ENCODE measurements around the gene SDK2. TPM values are rescaled to one million over a fixed set of nuclear protein-coding genes. Genes with fewer than 3 reads are reported as not detected.

SDK2 gene
- total and polyA plus RNA-seq, 2 of the 8 experiments (the other 6 are each of a cell fraction or from before 2014, with no cell fraction given), result 3.9 to 4.1 TPM

DNA sequence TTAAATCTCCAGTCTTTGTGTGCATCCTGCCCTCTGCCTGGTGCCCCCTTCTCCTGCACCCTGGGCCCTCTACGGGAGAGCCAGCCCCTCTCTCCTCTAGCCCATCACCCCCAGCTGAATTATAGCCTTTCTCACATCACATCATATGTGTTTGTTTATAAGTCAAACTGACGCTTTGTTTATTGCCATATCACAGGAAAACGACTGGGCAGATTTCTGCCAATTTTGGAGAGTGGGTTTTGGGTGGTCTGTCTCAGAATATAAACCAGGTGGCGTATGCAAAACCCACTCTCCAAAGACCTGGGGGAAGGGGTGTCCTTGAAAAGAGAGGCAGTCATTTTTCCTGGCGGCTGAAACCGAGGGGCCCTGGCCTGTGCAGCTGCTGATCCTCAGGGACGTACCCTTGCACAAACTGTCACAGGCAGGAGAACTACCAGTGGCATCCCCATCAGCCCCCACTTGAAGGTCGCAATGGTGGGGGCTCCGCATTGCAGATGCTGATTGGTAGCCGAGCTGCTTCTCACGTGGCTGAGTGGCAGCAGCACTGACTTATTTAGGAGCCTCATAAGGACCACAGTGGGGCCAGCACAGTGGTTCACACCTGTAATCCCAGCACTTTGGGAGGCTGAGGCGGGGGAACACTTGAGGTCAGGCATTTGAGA is 297.6 kb downstream of the SDK2 start:
- no peak overlapping the region for H3K4ac ChIP-seq (replicated peaks; ENCODE audit: insufficient read length, low read depth, low read length)
- H2AK5ac ChIP-seq (ENCODE audit: low read depth, low read length), result no peak overlapping the region
- H2BK15ac ChIP-seq (ENCODE audit: low read length), result no peak overlapping the region
- no peak overlapping the region for H3K4me3 ChIP-seq (ENCODE audit: extremely low read depth in 1 of 4, insufficient read depth in 2 of 4, low read depth in 3 of 4, low read length in 4 of 4)
- CTCF ChIA-PET (ENCODE audit: partially characterized antibody), result interaction anchor here (0.6 to 3.5 kb wide), 14 partner anchors 9 to 89 kb away, joined by 3 to 13 read pairs (median 4); no protein-coding TSS in a partner anchor
- no peak overlapping the region for H2BK5ac ChIP-seq (ENCODE audit: low read depth, low read length)
- H2AFZ ChIP-seq (ENCODE audit: low read length), result no peak overlapping the region
- no peak overlapping the region; the same call in 1 of the 2 replicates for H4K8ac ChIP-seq (ENCODE audit: extremely low read depth, insufficient read depth, low read length)
- no peak overlapping the region for H3K9ac ChIP-seq (replicated peaks in 1 of 4; ENCODE audit: extremely low read depth in 1 of 4, low read depth in 3 of 4, low read length in 3 of 4)
- no peaks in the 10 kb centered on the region; a peak in 1 of 7 replicates for H3K27me3 ChIP-seq (replicated peaks in 1 of 4; ENCODE audit: control insufficient read depth in 3 of 4, extremely low read depth in 1 of 4, insufficient read depth in 3 of 4, low read length in 3 of 4)
- no peak overlapping the region for H3K56ac ChIP-seq (replicated peaks; ENCODE audit: insufficient read length, low read depth, low read length)
- FAIRE-seq (no peak), DNase-seq (ENCODE audit: low read depth in 1 of 2, low spot score in 2 of 2) (no peak)
- no peak overlapping the region for H3K18ac ChIP-seq (ENCODE audit: extremely low read depth, low read length)
- H3K4me2 ChIP-seq (ENCODE audit: insufficient read depth in 1 of 2, low read depth in 2 of 2, low read length in 2 of 2), result no peak overlapping the region
- H3K14ac ChIP-seq (ENCODE audit: insufficient read length), result no peak overlapping the region
- H3K9me3 ChIP-seq (ENCODE audit: insufficient read depth in 2 of 2, low read depth in 1 of 2, low read length in 1 of 2), result no peaks in the 10 kb centered on the region
- 83% methylated on average over 12 of the region's 12 CpGs; no CpG with 5 or more reads in 1 of the 2 experiments for WGBS, 2 experiments (ENCODE audit: extremely low coverage in 1 of 2, insufficient coverage in 1 of 2, insufficient read length in 1 of 2, insufficient replicate concordance in 2 of 2, low coverage in 1 of 2, low lambda C conversion rate in 2 of 2, missing lambda C conversion rate in 1 of 2)
- H3K4me1 ChIP-seq (replicated peaks in 1 of 4; ENCODE audit: control insufficient read depth in 3 of 4, insufficient read depth in 4 of 4, low read length in 3 of 4), result peaks cover 7 to 45% (median 34%) of the 10 kb centered on the region in 4 experiments
- no peak overlapping the region for H3K23ac ChIP-seq (ENCODE audit: insufficient read length)
- H3K79me2 ChIP-seq (ENCODE audit: control insufficient read depth in 1 of 2, insufficient read depth in 2 of 2, low read length in 2 of 2), result no peaks in the 10 kb centered on the region
- peak overlapping the region; percentile 84; the same call in 1 of the 2 replicates for H2BK12ac ChIP-seq (ENCODE audit: low read depth, low read length)
- no peaks in the 10 kb centered on the region for H3K79me1 ChIP-seq (ENCODE audit: low read depth, low read length)
- no peak overlapping the region for H3K27ac ChIP-seq (ENCODE audit: low read depth, low read length)
- no peaks in the 10 kb centered on the region for H3K36me3 ChIP-seq (ENCODE audit: control insufficient read depth in 2 of 4, insufficient read depth in 4 of 4, low read length in 3 of 4)
- no peak overlapping the region for H2BK120ac ChIP-seq (replicated peaks; ENCODE audit: low read depth, low read length)
- H3K23me2 ChIP-seq (ENCODE audit: low read depth, low read length), result no peaks in the 10 kb centered on the region; the same call in 1 of the 2 replicates
- H4K20me1 ChIP-seq (replicated peaks in 1 of 2; ENCODE audit: control insufficient read depth in 1 of 2, insufficient read depth in 2 of 2, low read length in 2 of 2), result no peaks in the 10 kb centered on the region
- H2BK20ac ChIP-seq (ENCODE audit: low read length), result no peak overlapping the region
- POLR2A ChIA-PET (ENCODE audit: partially characterized antibody), result interaction anchor here (1.2 kb wide), 1 partner anchor 8 kb away, joined by 3 read pairs; no protein-coding TSS in a partner anchor
- H4K5ac ChIP-seq (ENCODE audit: insufficient read length, low read depth, low read length), result no peak overlapping the region
- H4K91ac ChIP-seq (replicated peaks; ENCODE audit: insufficient read length, low read length), result no peak overlapping the region
- TF ChIP-seq SIX5 (IDR thresholded peaks at IDR 0.05; ENCODE audit: low read depth, low read length) (no peak), ASH2L (IDR thresholded peaks at IDR 0.05; ENCODE audit: low read length) (no peak), FOSL1 (IDR thresholded peaks at IDR 0.05; ENCODE audit: insufficient read depth, low read depth, low read length) (no peak), CHD2 (IDR thresholded peaks at IDR 0.05; ENCODE audit: low read length) (no peak), GABPA (IDR thresholded peaks at IDR 0.05; ENCODE audit: borderline replicate concordance, insufficient read depth, low read length) (no peak), POLR2A (IDR thresholded peaks at IDR 0.05; ENCODE audit: control extremely low read depth in 1 of 2, low read depth in 2 of 2, low read length in 2 of 2) (no peak), CBX5 (IDR thresholded peaks at IDR 0.05; ENCODE audit: low read depth, low read length) (no peak)
- TF ChIP-seq, protein P1, sequence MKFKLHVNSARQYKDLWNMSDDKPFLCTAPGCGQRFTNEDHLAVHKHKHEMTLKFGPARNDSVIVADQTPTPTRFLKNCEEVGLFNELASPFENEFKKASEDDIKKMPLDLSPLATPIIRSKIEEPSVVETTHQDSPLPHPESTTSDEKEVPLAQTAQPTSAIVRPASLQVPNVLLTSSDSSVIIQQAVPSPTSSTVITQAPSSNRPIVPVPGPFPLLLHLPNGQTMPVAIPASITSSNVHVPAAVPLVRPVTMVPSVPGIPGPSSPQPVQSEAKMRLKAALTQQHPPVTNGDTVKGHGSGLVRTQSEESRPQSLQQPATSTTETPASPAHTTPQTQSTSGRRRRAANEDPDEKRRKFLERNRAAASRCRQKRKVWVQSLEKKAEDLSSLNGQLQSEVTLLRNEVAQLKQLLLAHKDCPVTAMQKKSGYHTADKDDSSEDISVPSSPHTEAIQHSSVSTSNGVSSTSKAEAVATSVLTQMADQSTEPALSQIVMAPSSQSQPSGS (IDR thresholded peaks at IDR 0.05; ENCODE audit: low read length), result no peak
- TF ChIP-seq, protein P2, sequence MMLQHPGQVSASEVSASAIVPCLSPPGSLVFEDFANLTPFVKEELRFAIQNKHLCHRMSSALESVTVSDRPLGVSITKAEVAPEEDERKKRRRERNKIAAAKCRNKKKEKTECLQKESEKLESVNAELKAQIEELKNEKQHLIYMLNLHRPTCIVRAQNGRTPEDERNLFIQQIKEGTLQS (IDR thresholded peaks at IDR 0.05; ENCODE audit: insufficient read depth, low read depth, low read length), result no peak
- TF ChIP-seq, protein P3, sequence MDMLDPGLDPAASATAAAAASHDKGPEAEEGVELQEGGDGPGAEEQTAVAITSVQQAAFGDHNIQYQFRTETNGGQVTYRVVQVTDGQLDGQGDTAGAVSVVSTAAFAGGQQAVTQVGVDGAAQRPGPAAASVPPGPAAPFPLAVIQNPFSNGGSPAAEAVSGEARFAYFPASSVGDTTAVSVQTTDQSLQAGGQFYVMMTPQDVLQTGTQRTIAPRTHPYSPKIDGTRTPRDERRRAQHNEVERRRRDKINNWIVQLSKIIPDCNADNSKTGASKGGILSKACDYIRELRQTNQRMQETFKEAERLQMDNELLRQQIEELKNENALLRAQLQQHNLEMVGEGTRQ (IDR thresholded peaks at IDR 0.05; ENCODE audit: low read length), result no peak
